Retinal pigment epithelial cell (primary cell): ENCODE data around the gene SERPIND1.

Source experiments
- DNase-seq: peaks from one replicate; pipeline ENCODE4 v3.0.0-alpha.2; 2010; ENCODE audit warnings: low read depth
- H3K4me3 ChIP-seq: 2 replicates; pipeline ENCODE4 v1.5.1; 2011; ENCODE audit warnings: mild to moderate bottlenecking, low read length, control low read depth, moderate library complexity
- TF ChIP-seq, protein P1 (sequence below): conservative IDR thresholded peaks from 2 replicates; pipeline ENCODE4 v1.5.1; 2011; ENCODE audit warnings: low read depth, low read length, control low read depth, inconsistent platforms

SERPIND1 gene

GRCh38 chr22:20834725-20835124 lies 60.8 kb downstream of the SERPIND1 start:
- TF ChIP-seq, protein P1, sequence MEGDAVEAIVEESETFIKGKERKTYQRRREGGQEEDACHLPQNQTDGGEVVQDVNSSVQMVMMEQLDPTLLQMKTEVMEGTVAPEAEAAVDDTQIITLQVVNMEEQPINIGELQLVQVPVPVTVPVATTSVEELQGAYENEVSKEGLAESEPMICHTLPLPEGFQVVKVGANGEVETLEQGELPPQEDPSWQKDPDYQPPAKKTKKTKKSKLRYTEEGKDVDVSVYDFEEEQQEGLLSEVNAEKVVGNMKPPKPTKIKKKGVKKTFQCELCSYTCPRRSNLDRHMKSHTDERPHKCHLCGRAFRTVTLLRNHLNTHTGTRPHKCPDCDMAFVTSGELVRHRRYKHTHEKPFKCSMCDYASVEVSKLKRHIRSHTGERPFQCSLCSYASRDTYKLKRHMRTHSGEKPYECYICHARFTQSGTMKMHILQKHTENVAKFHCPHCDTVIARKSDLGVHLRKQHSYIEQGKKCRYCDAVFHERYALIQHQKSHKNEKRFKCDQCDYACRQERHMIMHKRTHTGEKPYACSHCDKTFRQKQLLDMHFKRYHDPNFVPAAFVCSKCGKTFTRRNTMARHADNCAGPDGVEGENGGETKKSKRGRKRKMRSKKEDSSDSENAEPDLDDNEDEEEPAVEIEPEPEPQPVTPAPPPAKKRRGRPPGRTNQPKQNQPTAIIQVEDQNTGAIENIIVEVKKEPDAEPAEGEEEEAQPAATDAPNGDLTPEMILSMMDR: no peak
- no peak overlapping the region for H3K4me3 ChIP-seq
- DNase-seq: no peak
